Small intestine (tissue), 7 donors: ENCODE data around the gene SAP30BP. TPM values are rescaled to one million over a fixed set of nuclear protein-coding genes. Genes with fewer than 3 reads are reported as not detected.

ENCODE experiments used
- DNase-seq, 2 donors: peaks; one replicate each; pipeline versions ENCODE4 v3.0.0 to v3.0.0-alpha.2; 2013
- FAIRE-seq: peaks from 2 replicates; lab custom pipeline; 2012; peaks lifted over from hg19 to GRCh38; lab: Jason Lieb, UNC
- H3K27ac ChIP-seq, 3 donors: one replicate each; pipeline ENCODE4 v1.5.1; 2013; ENCODE audit warnings: low read length in 2 of 3, mild to moderate bottlenecking in 2 of 3, control low read depth in 1 of 3, inconsistent platforms in 1 of 3, low read depth in 1 of 3, moderate library complexity in 1 of 3
- H3K27me3 ChIP-seq, 3 donors: one replicate each; pipeline ENCODE4 v1.6.1; 2013; ENCODE audit warnings: low read length in 3 of 3, inconsistent platforms in 1 of 3; ENCODE audit not compliant: control insufficient read depth in 3 of 3, insufficient read depth in 3 of 3
- H3K36me3 ChIP-seq, 3 donors: one replicate each; pipeline ENCODE4 v1.6.1; 2013; ENCODE audit warnings: low read length in 3 of 3, inconsistent platforms in 1 of 3, low read depth in 1 of 3, mild to moderate bottlenecking in 1 of 3, moderate library complexity in 1 of 3; ENCODE audit not compliant: control insufficient read depth in 3 of 3, insufficient read depth in 2 of 3
- H3K4me1 ChIP-seq, 3 donors: one replicate each; pipeline ENCODE4 v1.6.1; 2013; ENCODE audit warnings: low read length in 2 of 3, inconsistent platforms in 1 of 3, low read depth in 1 of 3, mild to moderate bottlenecking in 1 of 3, moderate library complexity in 1 of 3; ENCODE audit not compliant: control insufficient read depth in 3 of 3, insufficient read depth in 2 of 3
- H3K4me3 ChIP-seq, 3 donors: one replicate each; pipeline ENCODE4 v1.5.1; 2013; ENCODE audit warnings: low read length in 3 of 3, control low read depth in 1 of 3, inconsistent platforms in 1 of 3, low read depth in 1 of 3, mild to moderate bottlenecking in 1 of 3, moderate library complexity in 1 of 3
- H3K9me3 ChIP-seq, 2 donors: one replicate each; pipeline ENCODE4 v1.6.1; 2013; ENCODE audit warnings: low read depth in 1 of 2, low read length in 1 of 2; ENCODE audit not compliant: control insufficient read depth in 2 of 2, insufficient read depth in 1 of 2
- WGBS, 3 donors: extraction: QIAGEN DNeasy Blood & Tissue Kit; methylation state at CpG; one replicate each; pipeline ENCODE4 v1.1.7; 2013; 5-methylcytosine and 5-hydroxymethylcytosine counted together
- polyA plus RNA-seq, 4 donors: library from polyadenylated mRNA; stranded (reverse) in 3 of 4; unstranded in 1 of 4; fragments of 200-250 nt in 3 of 4; fragments of 120-200 nt in 1 of 4; gene quantifications; one replicate each; pipeline versions ENCODE4 v1.2.1 to v1.2.3, GENCODE V29; 2013
- donor health status: healthy with polysubstance abuse.
- donor health status: control.
- donor health status: control.
- donor health status: Bipolar disorder and iron deficiency.
- donor health status: healthy.

SAP30BP gene
- polyA plus RNA-seq, 4 donors, result 52.6 to 92.7 (median 75.0) TPM

DNA sequence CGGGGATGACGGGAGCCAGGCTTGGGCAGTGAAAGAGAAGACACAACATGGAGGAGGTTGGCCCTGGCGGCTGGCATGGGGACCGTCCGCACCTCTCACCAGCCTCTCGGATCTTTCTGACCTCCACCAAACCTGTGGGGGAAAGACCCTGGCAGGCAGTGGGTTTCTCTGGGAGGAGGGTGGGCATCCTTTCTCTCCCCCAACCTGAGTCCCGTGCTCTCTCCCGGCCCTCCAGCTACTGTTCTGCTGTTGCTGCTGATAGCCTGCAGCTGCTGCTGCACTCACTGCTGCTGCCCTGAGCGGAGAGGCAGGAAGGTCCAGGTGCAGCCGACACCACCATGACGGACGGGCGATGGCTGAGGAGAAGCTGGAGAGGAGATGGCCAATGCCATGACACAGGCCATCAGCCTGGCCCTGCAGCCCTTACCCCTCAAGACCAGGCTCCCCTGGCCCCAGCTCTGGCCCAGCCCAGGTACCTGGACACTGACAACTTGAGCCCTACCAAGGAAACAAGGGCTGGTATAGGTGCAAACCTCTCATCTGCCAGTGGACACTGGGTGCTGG, 26.5 kb upstream of the SAP30BP start:
- Histone ChIP-seq H3K36me3 (peaks cover 0 to 72% (median 3%) of the 10 kb centered on the region in 3 donors), H3K27me3 (no peaks in the 10 kb centered on the region), H3K9me3 (no peaks in the 10 kb centered on the region), H3K4me3 (no peak overlapping the region), H3K27ac (no peak overlapping the region), H3K4me1 (peaks cover 0 to 72% (median 11%) of the 10 kb centered on the region in 3 donors)
- 89 to 92% (median 91%) methylated on average over 13 of the region's 13 CpGs for WGBS, 3 donors
- FAIRE-seq, result no peak
- no peak for DNase-seq

DNA sequence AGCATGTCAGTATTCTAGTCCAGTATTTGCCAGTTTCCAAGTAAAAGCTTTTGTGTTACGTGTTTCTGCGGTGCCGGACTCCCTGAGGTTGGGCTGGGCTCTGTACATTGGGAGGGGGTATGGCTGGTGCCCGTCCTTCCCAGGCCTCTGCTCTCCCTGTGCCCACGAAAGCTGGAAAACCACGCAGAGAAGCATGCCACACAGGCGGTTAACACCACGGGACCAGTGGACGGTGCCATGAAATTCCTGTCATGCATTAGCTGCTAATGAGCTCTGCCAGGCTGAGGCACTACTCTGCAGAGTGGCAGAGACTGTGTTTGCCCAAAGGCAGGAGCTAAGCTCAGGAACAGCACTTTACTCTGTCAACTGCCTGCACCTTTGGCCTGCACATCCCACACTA, 25.8 kb upstream of the SAP30BP start:
- Histone ChIP-seq H3K27ac (no peak overlapping the region), H3K4me3 (no peak overlapping the region), H3K4me1 (peaks cover 2 to 72% (median 11%) of the 10 kb centered on the region in 3 donors), H3K36me3 (peaks cover 0 to 71% (median 3%) of the 10 kb centered on the region in 3 donors), H3K9me3 (no peaks in the 10 kb centered on the region), H3K27me3 (no peaks in the 10 kb centered on the region)
- DNase-seq, result no peak
- WGBS, 3 donors, result 88 to 93% (median 92%) methylated on average over 9 of the region's 9 CpGs
- no peak for FAIRE-seq

DNA sequence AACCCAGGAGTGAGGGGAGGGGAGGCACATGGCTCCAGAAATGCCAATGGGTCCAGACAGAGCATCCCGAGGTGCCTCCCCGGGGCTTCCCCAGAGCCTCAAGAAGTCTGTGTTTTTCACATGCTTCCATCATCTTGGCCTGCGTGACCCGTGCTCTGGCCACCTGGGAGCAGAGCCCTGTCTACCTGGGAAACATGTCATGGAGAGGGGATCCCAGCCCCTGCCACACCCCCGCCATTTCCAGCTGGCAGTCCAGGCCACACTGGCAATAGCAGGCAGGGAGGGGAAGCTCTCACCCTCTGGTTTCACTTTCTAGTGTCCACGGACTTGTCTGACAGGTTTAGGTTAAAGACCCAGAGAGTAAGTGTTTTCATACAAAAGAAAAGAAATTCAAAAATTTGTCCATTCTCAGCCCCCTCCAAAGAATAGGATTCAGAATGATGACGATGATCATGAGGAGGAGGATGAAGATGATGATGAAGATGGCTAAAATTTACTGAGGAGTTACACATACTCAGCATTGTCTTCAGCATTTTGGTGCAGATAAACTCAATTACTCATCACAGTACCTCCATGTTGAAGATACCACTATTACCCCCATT, 24.9 kb upstream of the SAP30BP start:
- FAIRE-seq, result no peak
- no peaks in the 10 kb centered on the region for H3K27me3 ChIP-seq

DNA sequence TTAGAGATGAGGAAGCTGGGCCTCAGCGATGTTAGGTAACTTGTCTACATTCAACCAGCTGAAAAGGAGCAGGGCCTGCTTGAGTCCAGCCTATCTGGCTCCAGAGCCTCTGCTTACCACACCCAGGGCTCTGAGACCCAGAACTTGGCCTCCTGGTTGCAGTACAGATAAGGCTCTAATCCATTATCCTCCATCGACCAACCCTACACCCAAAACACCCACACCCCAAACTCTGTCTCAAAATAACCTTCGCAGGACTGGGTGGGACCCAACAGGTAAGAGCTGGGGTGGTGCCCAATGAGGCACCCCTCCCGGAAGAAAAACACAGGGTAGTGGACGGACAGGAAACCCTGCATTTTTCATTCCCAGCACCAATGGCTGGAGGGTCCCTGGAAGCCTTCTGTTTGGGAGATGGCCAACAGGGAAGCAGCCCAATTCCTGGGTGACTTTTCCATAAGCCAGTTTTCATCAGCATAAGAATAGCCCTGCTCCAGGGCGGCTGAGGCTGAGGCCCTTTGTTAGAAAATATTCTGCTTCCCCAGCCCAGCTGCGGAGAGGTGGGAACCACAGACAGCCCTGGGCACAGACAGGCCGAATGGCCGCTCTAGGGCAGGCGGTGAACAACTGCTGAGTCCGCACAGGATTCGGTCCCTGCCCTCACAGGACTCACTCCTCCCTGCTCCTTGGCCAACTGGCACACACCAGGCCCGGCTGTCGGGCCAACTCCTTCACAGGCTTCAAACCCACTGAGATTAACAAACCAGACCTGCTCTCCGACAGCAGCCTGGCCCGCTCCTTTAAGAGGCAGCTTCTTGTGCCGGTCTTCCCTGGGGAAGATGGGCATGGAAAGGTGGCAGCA, 24.1 kb upstream of the SAP30BP start:
- no peak overlapping the region for H3K4me3 ChIP-seq
- peak overlapping the region; percentile 52 to 72 (median 66) for H3K27ac ChIP-seq
- H3K36me3 ChIP-seq, result peaks cover 0 to 67% (median 3%) of the 10 kb centered on the region in 3 donors
- peaks cover 4 to 71% (median 7%) of the 10 kb centered on the region in 3 donors for H3K4me1 ChIP-seq
- peak in 1 of 2 donors; percentile 48 for DNase-seq
- no peaks in the 10 kb centered on the region for H3K27me3 ChIP-seq
- no peak for FAIRE-seq
- WGBS, 3 donors, result 74 to 85% (median 77%) methylated on average over 17 of the region's 17 CpGs
- no peaks in the 10 kb centered on the region for H3K9me3 ChIP-seq

More for the DNA sequence above, 24.9 kb upstream of the SAP30BP start:
- Histone ChIP-seq H3K4me1 (peaks cover 4 to 73% (median 7%) of the 10 kb centered on the region in 3 donors), H3K4me3 (no peak overlapping the region), H3K36me3 (peaks cover 0 to 67% (median 3%) of the 10 kb centered on the region in 3 donors), H3K9me3 (no peaks in the 10 kb centered on the region), H3K27ac (peak overlapping the region; percentile 52 to 72 (median 66))
- peak; percentile 81 to 82 for DNase-seq
- 35 to 71% (median 54%) methylated on average over 7 of the region's 7 CpGs for WGBS, 3 donors

DNA sequence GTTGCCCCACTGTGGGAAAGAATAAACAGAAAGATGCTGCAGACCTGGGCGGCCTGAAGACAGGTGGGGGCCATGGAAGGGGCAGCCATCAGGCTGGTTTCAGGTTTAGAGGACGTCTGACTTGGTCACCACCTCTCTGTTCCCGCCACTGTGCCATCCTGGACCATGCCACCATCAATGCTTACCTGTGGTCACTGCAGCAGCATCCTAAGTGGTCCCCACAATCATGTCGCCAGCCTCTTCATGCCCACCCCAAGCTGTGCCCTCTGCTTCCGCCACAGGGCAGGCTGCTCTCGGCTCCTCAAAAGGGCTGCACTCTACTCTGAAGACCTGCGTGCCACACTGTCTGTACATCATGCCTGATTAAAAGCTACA, 23.5 kb upstream of the SAP30BP start:
- H3K4me1 ChIP-seq, result peaks cover 4 to 71% (median 7%) of the 10 kb centered on the region in 3 donors
- DNase-seq (no peak), FAIRE-seq (no peak)
- no peaks in the 10 kb centered on the region for H3K9me3 ChIP-seq
- WGBS, 3 donors, result 94 to 95% (median 95%) methylated on average over 7 of the region's 7 CpGs
- H3K36me3 ChIP-seq, result peaks cover 0 to 68% (median 3%) of the 10 kb centered on the region in 3 donors
- H3K27me3 ChIP-seq, result no peaks in the 10 kb centered on the region
- H3K4me3 ChIP-seq, result no peak overlapping the region
- peak overlapping the region; percentile 9 to 72 (median 66) for H3K27ac ChIP-seq

DNA sequence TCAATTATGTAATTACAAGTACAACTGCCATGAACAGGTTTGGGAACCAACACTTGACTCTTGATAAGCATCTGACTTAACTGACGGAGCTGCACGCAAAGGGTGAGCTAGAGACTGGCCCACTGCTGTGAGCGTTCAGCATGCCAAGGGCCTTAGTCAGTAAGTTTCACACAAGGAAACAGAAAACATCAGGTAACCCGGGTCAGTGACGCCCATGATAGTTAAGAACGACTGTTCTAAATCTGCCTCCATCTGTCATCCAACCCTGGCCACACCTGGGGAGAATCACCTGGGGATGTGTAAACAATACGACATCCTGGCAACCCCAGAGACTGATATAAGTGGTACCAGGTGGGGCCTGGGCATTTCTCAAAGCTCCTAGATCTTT, 21.6 kb upstream of the SAP30BP start:
- peaks cover 4 to 57% (median 6%) of the 10 kb centered on the region in 3 donors for H3K4me1 ChIP-seq
- FAIRE-seq (no peak), DNase-seq (peak; percentile 91 to 92)
- H3K27ac ChIP-seq, result peak overlapping the region; percentile 95 to 99 (median 97)
- no peak overlapping the region for H3K4me3 ChIP-seq
- 18 to 56% (median 32%) methylated on average over 7 of the region's 7 CpGs for WGBS, 3 donors
- no peaks in the 10 kb centered on the region for H3K27me3 ChIP-seq
- no peaks in the 10 kb centered on the region for H3K9me3 ChIP-seq
- peaks cover 0 to 68% (median 5%) of the 10 kb centered on the region in 3 donors for H3K36me3 ChIP-seq

DNA sequence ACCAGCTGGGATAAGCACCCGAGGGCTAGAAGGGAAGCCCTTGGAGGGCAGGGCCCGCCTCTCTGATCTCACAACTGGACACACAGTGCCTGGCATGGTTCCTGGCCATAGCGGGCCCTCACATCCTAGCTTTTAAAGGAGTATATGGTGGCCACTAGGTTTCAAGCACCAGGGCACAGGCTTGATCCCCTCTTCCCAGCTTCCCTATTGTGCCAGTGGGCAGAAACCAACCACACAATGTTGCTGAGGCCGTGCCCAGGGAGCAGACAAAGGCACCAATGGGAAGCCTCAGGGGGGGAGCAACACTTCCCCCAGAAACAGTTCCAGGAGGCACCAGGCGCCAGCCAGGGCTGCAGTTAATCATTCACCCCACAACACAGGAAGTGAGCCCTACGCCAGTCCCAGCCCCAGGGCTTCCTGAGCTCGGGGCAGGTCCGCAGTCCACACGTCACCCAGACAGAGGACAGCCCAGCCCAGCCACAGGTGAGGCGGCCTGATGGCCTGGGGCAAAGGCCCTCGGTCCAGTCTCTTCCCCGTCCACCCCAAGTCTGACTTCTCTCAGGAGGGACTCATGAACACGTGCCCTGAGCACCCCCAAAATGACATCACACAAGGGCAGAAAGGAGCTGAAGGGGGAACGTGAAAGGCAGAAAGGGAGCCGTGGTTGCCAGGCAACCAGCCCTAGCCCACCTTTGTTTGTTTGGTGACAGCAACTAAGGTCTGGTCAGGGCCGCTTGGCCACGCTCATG, 21.1 kb upstream of the SAP30BP start:
- peaks cover 1 to 68% (median 11%) of the 10 kb centered on the region in 3 donors for H3K36me3 ChIP-seq
- FAIRE-seq (no peak), DNase-seq (peak; percentile 96 to 97)
- H3K27me3 ChIP-seq, result no peaks in the 10 kb centered on the region
- H3K4me1 ChIP-seq, result peaks cover 4 to 53% (median 6%) of the 10 kb centered on the region in 3 donors
- H3K9me3 ChIP-seq, result no peaks in the 10 kb centered on the region
- peak overlapping the region in 2 of 3 donors; percentile 8 to 30 for H3K4me3 ChIP-seq
- WGBS, 3 donors, result 18 to 44% (median 22%) methylated on average over 17 of the region's 17 CpGs
- H3K27ac ChIP-seq, result peak overlapping the region; percentile 95 to 99 (median 97)
